ENCODE data around the gene SMIM41.
A peak's percentile ranks its signal among the peaks of the same experiment; 100 is the strongest.

Gene SMIM41

DNA sequence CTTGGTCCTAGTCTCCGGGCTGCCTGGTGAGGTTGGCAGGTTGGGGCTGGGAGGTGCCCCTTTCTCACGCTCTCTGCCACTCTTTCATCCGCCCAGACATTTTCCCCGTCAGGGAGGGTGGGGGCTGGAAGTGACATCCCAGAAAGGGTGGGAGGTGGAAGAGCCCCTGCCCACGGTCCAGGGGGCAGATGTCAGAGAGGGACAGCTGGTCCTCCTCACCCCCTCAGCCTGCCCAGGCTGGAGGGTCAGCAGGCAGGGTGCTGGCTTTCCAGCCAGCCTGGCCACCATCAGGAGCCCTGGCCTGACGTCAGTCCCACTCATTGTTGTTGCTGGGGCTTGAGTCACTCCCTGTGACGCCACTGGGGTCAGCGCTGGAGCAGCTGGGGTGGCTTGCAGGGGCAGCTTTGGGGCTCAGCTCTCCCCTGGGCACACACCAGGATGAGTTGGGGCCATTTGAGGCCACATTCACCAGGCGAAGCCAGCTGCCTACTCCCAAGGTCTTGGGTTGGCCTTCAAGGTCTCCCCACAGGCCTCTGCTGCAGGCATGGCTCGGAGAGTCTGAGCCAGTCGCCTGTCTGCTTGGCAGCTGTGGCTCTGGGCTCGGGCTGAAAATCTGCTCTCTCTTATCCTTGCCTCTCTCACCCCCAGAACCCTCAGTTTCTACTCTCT lies 15.4 kb upstream of the SMIM41 start:
- no peak for DNase-seq

DNA sequence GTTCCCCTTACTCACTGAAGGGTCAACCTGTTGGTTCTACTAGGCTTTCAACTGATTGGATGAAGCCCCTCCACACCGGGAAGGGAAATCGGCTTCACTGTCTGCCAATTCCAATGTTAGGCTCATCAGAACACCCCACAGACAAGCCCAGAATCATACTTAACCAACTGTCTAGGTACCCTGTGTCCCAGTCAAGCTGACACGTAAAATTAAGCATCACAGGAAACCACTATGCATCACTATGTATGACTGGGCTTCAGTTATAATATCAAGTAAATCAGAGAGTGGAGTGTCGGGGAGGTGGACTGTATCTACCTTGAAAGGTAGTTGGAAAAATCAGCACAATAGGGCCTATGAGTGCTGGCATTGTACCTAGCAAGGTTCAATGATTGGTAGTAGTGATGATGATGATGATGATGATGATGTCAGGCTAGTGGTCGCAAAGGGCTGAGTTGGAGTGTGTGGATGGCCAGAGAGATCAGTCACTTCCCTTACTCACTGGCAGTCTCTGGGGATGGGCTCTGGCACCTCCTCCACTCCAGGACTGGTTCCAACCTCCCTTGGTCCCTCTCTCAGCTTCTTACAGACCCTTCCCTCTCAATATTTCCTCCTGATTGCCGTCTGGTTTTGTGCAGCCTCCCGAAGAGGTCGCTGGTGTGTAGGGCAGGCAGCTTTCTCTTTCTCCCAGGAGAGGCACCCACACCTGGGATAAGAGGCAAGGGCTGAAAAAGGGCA lies 13.0 kb upstream of the SMIM41 start:
- DNase-seq, result no peak

DNA sequence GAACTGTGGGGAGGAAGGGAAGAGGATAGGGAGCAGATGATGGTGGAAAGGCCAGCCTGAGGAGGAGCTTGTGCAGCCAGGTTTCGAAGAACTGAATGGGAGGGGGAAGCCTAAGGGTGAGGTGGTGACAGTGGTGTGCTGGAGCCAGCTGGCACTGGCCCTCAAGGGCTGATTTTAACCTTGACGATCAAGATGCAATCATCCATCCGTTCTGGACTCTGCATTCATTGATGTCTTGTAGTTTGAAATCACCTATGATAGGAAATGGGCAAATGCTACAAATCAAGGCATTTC lies 12.5 kb upstream of the SMIM41 start:
- no peak for DNase-seq

DNA sequence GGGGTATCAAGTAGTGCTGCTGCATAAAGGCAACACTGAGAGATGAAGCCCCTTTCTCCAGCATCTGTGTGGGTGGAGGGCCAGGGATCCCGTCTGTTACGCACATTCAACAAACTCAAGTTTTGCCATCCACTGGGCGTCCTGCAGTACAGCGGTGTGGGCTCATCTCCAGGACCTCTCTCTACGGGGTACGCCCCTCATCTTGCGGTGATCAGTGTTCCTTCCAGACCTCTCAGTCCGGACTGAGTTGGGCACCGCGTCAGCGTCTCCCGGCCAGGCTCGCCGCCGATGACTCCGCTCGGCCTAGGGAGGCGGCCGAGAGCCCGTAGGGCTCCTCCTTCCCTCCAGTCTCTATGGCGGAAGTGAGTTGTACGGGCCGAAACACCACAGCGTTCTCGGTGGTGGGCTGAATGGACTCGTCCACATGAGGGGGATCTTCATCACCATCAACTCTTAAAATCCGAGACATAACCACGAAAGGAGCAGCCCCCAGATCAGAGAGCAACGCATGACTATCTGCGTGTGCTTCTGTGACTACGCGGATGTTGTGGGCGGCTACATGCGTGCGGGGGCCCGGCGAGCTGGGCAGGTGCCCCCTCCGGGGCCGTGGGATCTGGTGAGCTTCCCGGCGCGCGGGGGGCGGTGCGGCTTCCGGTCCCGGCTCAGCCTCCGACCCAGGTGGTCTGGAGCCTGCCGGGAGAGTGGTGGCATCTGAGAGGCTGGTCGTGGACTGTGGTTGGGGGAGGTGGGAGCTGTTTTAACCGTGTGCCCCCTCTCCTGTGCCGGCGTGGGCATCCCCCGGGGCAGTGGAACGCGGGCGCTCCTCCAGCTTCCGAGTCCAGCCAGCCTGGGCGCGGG lies 9.9 kb upstream of the SMIM41 start, which contains the start of gene ATG101:
Gene ATG101, plus strand, starts transcription at position 652 of the 858 bp plus-strand sequence. CDS start 3,673 bp downstream, outside the sequence.
- DNase-seq, result peak; percentile 95

DNA sequence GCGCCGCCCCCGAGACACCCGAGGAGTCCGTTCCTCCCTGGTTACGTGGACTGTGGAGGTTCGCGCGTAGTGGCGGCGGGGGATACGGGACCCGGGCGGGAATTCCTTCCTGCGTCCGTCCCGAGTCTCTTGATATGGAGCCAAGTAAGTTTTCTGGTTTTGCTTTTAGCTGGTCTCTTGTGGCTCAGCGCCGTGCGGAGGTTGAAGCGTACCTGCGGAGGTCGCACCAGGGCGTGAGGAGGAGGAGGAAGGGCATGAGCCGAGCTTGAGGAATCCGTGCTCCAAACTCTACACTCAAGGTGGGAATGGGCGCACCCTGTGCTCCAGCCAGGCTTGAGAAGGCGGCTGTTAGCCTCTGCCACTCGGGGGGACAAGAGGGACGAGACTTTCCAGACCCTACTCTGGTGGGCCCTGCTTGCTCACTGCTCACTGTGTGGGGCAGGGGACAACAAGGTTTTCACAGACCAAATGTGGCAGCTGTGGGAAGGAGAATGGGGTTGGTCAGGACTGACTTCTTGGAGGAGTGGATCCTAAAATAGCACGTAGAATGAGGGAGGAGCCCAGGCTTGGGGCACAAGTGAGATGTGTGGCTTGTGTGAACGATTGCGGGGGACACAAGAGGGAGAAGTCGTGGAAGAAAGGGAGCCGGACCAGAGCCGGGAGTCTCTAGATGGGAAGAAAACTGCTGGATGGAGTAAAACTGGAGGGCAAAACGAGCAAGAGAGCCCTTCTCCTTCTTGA lies 9.1 kb upstream of the SMIM41 start:
- DNase-seq, result no peak

DNA sequence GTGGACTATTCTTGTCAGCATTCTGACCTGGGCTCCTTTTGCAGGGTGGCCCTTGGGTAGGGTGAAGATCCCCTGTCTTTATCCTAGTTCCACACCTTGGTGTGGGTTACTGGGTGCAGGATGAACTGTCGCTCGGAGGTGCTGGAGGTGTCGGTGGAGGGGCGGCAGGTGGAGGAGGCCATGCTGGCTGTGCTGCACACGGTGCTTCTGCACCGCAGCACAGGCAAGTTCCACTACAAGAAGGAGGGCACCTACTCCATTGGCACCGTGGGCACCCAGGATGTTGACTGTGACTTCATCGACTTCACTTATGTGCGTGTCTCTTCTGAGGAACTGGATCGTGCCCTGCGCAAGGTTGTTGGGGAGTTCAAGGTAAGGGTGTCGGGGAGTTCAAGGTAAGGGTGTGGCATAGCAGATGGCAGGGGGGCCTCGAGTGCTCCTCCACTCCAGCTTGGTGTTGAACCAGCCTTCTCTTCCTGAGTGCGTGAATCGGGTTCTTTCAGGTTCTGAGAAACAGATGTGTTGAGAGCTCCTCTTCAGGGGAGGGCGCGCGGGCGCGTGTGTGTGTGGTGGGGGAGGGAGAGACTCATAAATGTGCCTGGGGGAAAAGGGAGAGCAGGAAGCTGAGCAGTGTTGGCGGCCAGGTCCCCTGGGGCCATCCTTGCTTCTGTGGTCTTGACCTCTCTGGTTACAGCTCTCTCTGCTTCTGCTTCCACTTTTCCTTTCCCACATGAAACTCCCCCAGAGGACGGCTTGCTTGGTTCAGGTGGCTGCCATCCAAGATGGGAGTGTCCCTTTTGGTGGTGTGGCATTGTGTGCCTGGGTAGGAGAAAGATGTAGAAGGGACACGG lies 5.7 kb upstream of the SMIM41 start:
- no peak for DNase-seq

DNA sequence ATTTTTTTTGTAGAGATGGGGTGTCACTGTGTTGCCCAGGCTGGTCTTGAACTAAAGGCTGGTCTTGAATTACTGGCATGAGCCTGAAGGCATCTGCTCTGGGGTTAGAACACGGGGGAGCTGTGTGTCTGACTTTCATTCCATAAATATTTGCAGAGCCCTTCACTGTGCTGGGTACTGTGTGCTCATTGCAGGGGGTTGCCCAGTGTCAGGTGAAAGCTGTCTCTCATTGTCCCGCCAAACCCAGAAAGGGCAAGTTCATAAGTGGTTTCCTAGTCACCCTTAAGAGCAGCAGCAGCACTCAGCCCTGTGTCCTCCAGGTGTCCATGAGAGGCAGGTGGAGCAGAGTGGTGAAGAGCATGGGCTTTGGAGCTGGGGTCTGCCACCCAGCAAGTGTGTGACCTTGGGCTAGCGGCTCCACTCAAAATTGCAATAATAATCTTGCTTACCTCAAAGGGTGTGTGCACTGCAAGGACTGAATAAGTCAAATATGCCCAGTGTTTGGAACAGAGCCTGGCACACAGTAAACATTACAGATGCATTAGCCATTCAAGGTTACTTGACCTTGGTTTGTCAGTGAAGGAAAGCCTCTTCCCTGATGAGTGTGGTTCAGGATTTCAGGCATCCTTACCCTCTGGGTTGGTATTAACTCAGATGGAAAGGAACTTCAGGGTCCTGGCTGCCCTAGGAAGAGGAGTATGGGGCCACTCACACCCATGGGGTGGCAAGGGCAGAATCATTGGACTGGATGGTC lies 4.4 kb upstream of the SMIM41 start:
- DNase-seq, result peak; percentile 41

DNA sequence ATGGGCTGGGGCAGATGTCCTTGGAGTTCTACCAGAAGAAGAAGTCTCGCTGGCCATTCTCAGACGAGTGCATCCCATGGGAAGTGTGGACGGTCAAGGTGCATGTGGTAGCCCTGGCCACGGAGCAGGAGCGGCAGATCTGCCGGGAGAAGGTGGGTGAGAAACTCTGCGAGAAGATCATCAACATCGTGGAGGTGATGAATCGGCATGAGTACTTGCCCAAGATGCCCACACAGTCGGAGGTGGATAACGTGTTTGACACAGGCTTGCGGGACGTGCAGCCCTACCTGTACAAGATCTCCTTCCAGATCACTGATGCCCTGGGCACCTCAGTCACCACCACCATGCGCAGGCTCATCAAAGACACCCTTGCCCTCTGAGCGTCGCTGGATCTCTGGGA lies 2.7 kb upstream of the SMIM41 start:
- DNase-seq, result no peak

DNA sequence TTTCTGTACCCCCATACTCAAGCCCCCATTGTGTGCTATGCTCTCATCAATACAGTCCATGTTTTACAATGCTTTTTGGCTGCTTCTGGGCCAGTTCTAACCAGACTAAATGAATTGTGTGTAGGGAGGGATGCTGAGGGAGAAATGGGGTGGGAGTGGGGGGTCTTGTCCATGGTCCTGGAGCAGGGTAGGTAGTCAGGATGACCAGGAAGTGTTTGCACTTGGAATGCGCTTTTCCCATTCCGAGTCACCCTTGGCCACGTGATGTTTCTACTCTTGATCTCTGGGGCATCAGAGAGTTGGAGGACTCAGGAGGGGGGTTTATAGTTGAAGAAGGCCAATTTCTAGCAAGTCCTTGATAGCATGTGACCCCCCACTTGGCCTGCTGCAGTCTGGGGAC lies 1.2 kb upstream of the SMIM41 start:
- no peak for DNase-seq

DNA sequence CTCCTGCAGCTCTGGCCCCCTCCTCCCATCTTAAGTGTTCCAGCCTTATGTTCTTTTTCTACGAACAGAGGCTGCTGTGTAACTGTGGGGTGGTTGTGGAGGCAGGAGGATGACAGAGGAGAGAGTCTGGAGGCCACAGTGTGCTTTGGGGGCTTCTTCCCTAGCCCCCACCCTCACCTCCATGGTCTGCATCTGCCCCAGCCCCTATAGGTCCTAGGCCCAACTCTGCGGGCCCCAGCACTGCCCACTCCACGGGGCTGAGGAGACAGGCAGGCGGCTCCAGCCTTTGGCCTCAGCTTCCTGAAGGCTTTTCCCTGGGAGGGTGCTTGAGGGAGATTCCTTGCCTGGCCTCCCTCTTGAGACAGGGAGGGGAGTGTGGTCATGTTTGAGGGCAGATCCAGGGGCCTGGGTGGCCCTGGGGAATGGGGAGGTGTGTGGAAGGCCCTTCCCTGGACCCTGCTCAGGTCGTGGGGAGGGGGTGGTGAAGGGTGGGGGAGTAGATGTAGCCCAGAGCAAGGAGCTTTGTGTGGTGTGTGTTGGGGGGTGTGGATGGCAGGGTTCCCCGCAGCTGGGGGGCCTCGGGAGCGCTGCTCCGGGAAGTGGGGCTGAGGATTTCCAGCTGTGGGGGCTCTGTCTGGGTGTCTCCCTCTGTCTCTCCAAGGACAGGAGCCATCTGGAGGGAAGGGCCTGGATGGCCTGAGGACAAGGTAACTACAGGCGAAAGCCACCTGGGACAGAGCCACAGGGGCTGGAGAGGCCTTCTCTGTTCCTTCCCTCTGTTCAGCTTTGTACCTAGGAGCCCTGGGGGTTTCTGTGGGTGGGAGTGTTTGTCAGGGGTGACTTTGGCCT lies 1.1 kb downstream of the SMIM41 start:
- DNase-seq, result no peak

DNA sequence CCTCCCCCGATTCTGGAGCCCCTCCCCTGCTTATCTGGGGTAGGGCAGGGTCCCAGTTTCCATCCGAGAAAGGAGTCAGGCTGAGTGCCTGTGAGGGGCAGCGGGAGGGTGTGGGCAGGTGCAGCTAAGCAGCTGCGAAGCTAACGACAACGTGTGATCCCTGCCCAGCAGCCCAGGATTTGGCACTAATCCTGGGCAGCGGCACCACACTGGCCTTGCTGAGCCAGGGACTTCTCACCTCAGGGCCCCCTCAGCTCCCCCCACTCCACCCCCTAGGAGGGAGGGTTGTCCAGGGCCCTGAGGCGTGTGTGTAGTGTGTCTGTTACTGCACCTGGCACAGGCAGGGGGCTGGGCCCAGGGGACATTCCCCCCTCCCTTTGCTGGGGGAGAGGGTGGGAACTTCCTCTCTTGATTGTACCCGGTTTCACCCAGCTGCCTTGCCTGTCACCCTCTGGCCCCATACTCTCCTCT lies 1.8 kb downstream of the SMIM41 start:
- DNase-seq, result no peak

DNA sequence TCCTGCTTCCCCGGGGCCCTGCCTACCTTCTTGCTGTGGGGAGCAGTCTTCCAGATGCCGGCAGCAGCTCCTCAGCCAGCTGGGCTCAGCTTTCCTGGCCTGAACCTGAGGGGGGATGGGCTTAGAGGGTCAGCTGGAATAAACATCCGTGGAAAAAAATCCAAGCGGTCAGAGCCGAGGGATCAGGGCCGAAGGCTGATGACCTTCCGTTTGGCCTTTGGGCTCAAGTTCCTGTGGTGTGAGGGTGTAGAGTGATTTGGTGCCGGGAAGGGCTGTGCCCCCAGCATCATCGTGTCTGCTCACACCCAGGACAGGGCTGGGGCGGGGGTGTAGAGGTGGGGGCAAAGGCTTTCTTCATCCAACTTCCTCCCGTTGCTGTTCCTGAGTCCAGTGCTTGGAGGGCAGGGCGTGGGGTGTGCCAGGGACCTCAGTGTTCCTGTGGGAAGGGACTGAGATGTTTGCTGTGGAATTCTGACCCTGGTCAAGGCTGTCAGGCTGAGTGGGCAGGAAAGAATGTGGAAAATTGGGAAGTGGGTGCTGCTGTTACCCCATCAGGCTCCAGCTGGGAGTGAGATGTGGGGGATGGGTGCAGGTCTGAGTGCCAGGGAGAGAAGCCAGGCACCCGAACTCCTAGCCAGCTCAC lies 2.6 kb downstream of the SMIM41 start:
- DNase-seq, result peak; percentile 75

DNA sequence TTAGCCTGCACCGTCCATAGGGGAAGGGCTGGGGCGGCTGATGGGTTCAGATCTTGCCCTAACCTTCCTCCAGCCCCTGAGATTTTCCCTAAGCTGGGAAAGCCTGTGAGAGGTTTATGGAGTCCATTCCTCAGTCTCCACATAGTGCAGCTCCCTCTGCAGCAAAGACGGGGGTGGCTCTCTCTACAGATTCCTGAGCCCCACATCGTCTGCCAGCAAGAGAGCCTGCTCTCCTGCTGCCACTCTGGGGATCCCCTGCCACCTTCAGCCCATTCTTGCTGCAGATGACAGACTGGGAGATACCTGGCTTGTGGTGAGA lies 3.1 kb downstream of the SMIM41 start:
- no peak for DNase-seq

DNA sequence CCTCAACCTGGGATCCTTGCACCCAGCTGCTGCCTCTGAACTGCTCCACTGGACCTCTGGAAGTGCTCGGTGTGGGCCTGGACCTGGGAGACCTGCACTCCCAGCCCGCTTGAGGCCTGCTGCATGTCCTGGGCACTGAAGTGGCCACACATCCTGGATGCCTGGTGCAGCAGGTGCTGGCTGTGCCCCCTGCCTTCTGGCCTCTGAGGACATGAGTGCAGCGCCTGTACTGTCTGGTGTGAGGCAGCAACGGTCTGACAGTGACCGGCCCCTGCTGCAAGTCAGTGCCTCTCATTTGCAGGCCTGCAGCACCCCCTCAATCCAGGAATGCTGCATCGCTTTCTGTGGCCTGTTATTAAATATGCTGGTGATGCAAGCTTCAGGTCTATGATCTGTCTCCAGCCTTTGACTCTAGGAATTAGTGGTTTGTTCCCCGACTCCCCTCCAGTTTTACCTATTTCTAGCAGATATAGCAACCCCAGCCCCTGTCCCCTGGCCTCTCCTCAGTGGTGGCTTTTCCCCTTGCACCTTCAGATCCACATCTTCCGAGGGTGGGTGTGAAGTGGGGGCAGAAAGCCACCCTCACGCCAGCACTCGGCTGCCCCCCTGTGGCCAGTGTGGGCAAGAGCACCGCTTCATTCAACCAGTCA lies 3.6 kb downstream of the SMIM41 start:
- DNase-seq, result peak; percentile 53

DNA sequence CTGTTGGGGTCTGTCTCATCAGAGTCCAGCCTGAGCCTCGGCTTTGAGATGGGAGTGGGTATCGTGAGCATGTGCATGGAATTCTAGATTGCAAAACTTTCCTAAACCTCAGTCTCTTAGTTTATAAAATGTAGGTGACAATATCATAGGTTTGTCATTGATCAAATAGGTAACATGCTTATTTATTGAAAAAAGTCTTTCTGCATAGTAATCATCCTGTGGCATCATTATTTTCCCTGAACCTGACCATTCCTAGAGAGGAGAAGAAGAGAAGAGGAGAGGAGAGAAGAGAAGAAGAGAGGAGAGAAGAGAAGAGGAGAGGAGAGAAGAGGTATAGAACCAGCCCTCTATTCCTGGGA lies 4.1 kb downstream of the SMIM41 start:
- DNase-seq, result no peak

DNA sequence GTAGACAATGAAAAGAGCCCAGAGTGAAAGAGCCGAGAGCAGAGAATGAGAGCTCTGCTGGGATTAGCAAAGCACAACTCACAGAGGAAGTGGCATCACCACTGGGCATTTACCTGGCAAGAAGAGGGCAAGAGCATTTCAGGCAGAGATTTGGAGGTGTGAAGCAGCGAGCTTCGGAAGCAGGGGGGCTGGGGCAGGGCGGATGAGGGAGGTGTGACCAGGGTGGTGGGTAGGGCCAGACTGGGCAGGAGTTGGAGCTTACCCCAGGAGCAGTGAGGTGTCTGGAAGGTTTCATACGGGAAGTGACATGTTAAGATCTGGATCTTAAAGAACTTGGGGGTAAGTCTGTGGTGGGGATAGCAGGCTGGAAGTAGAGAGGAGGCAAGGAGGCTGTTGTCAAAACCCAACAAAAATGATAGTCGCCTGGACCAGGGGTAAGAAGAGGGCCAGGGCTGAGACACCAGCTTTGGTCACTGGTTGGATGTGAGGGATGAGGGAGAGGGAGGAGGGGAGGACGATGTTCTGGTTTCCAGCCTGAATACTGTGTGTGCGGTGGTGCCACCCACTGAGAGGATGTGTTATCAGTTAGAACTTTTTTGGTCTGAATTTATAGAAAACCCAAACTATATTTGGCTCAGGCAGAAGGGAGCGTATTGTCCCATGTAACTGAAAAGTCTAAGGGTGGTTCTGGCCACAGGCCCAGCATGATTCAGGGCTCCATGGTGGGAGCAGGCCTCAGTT lies 5.2 kb downstream of the SMIM41 start:
- no peak for DNase-seq

DNA sequence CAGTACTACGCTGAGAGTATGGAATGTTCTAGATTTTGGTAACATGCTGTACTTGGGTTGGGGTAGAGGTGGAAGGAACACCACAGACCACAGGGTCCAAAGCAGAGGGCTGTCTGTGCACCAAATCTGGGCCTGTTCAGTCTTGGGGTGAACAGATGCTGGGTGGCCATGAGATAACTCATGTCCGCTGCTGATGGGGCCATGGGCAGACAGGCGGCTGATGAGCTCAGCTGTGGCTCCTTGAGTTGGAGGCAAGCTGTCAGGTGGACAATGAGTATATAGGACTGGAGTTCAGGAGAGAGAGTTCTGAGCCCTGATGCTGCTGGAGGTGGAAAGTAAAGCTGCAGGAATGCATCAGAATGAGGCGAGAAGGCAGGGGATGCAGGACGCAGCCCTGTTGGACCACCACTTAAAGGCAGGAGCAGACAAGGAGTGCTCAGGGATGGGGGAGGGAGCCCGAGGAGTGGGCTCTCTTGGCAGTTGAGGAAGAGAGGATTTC lies 6.2 kb downstream of the SMIM41 start:
- no peak for DNase-seq

DNA sequence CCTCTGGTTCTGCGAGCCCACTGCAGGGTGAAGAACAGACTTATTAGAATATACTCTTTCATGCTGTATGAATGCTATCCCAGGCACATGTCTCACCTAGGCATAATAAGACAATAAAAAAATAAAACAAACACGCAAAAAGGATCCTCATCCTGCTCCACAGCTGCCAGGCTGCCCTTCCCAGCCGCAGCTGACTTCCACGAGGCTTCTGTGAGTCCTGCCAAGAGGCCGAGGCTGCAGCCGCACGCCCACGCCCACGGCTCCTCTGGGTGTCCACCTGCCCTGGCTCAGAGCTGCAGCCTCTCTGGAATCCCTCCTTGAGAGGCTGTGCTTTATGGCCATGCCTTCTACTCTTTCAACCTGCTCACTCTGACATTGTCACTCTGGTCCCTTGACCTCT lies 6.9 kb downstream of the SMIM41 start:
- DNase-seq, result no peak
